GM10248 (cell line): ENCODE measurements around the gene ANKRD12.
"Not testable (repeated sequence)": the region's sequence is repeated elsewhere in the genome, so short reads cannot be mapped to it uniquely, and the experiment has no call there.

ENCODE experiments used
- CTCF ChIA-PET: fragments of 300-600 bp; sonication (Branson Sonifier 250); formaldehyde crosslinking; extraction: SDS; loops from one replicate; lab custom pipeline; 2021; ENCODE audit warnings: antibody characterized with exemption; lab: Yijun Ruan, JAX
- POLR2A ChIA-PET: fragments of 350-650 bp; sonication (Branson Sonifier 250); formaldehyde crosslinking; extraction: SDS; loops from one replicate; lab custom pipeline; 2020; ENCODE audit warnings: antibody characterized with exemption; lab: Yijun Ruan, JAX
- DNase-seq: peaks from one replicate; pipeline ENCODE4 v3.0.0; 2012; ENCODE audit errors: extremely low spot score
- CTCF ChIP-seq: IDR thresholded peaks from 2 replicates; pipeline ENCODE4 v1.5.1; 2012; ENCODE audit warnings: mild to moderate bottlenecking, low read depth; ENCODE audit errors: extremely low read depth, missing control alignments, control extremely low read depth

ANKRD12 gene

GRCh38 chr18:9092665-9093064 is 43.9 kb upstream of the ANKRD12 start:
- ChIA-PET CTCF (interaction anchor here (1.1 to 3.5 kb wide), 3 partner anchors 10 to 43 kb away, joined by 3 to 11 read pairs (median 3); no protein-coding TSS in a partner anchor), POLR2A (no interaction called here)
- DNase-seq, result no peak
- no peak for TF ChIP-seq CTCF

DNA sequence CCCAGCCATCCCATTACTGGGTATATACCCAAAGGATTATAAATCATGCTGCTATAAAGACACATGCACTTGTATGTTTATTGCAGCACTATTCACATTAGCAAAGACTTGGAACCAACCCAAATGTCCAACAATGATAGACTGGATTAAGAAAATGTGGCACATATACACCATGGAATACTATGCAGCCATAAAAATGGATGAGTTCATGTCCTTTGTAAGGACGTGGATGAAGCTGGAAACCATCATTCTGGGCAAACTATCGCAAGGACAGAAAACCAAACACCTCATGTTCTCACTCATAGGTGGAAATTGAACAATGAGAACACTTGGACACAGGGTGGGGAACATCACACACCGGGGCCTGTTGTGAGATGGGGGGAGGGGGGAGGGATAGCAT is 43.5 kb upstream of the ANKRD12 start:
- POLR2A ChIA-PET, DNase-seq: not testable (repeated sequence)
- CTCF ChIA-PET, result interaction anchor here (1.1 to 3.5 kb wide), 3 partner anchors 10 to 43 kb away, joined by 3 to 11 read pairs (median 3); no protein-coding TSS in a partner anchor

DNA sequence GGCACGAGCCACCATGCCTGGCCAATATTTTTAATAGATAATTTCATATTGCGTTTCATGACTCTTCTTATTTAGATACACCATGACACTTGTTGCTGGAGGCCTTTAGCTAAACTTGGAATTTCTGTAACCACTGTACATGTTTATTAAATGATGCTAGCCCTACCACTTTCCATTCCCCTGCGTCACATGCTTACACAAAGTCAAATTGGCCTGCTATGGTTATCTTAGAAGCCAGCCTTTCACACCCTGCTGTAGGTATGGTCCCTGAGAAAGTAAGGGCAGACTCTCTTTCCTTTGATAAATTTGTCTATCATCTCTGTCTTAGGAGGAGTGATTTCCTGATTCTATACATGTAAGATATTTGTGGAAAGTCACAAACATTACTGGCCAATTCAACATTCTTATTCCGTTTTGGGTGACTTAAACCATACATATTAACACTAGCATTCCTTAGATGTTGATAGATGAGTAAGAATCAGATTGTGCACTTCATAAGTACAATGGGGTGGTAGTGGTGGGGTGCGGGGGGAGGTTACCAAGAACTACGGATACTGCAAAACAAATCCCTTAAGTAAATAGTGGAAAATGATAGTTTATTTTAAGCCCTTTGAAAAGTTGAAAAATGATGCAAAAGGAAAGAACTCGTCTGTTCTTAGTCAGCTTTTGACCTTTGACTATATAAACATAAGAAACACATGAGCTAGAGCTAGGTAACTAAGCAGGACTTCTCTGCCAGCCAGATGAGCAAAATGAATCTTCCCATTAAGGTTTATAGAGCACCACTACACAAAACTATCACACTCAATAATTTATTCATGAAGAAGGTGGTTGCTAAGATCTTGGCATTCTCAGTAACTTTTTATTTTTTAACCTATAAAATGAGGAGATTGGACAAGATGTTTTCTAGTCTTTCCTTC is 42.0 kb upstream of the ANKRD12 start:
- no peak for DNase-seq
- TF ChIP-seq CTCF, result no peak
- ChIA-PET POLR2A (no interaction called here), CTCF (interaction anchor here (1.2 to 3.5 kb wide), 2 partner anchors 12 to 16 kb away, joined by 3 to 11 read pairs; no protein-coding TSS in a partner anchor)

DNA sequence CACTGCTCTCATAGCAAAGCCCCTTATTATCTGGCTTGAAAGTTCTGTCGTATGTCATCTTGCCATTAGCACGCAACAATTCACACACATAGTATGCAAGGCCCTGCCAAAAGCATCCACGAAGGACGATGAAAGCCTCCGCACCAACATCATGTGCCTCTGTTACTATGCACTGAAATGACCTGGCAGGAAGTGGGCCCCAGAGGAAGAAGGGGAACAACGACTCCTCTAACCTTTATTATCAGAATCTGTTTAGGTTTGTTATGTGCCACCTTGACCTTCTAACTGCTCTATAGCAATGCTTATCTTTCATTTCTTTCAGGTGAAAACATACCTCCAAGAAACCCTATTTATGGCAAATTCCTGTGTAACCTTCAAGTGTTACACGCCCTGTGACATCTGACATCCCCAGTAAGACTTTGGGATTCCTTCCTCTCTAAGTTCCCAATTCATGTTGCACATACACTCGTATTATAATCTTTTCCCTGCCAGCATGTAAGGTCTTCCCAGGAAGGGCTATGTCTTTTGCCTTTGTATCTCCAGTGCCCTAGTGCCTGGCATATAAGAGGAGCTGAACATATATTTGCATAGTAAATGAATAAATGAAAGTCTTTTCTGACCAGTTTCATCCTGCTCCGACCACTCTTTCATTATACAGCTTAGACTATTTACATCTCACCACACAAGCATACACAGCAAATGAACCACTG is 41.1 kb upstream of the ANKRD12 start:
- no peak for TF ChIP-seq CTCF
- peak; percentile 53 for DNase-seq
- CTCF ChIA-PET, result interaction anchor here (1.2 to 3.5 kb wide), 4 partner anchors 13 to 383 kb away, joined by 3 to 11 read pairs (median 3); no protein-coding TSS in a partner anchor
- POLR2A ChIA-PET, result no interaction called here

GRCh38 chr18:9096007-9096371 is 40.6 kb upstream of the ANKRD12 start:
- ChIA-PET POLR2A (no interaction called here), CTCF (interaction anchor here (1.4 to 1.7 kb wide), 3 partner anchors 13 to 383 kb away, joined by 3 to 6 read pairs (median 3); no protein-coding TSS in a partner anchor)
- DNase-seq, result no peak
- no peak for TF ChIP-seq CTCF

DNA sequence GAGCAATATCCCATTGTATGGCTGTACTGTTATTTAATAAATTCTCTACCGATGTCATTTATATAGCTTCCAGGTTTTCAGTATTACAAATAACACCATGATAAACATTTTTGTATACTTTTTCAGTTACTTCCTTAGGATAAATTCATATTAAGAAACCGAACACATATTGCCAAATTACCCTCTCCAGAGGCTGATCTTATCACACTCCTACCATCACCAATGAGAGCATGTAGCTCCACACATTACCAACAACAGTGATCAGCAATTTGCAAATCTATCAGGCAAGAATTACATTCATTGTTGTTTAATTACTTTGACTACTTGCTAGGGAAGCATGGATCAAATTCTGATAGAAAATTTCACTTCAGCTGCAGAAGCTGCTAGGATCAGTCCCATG is 39.9 kb upstream of the ANKRD12 start:
- ChIA-PET POLR2A (no interaction called here), CTCF (interaction anchor here (1.4 to 1.8 kb wide), 5 partner anchors 13 to 382 kb away, joined by 3 to 6 read pairs (median 3); no protein-coding TSS in a partner anchor)
- no peak for TF ChIP-seq CTCF
- no peak for DNase-seq

GRCh38 chr18:9097349-9097748 is 39.2 kb upstream of the ANKRD12 start:
- POLR2A ChIA-PET, result no interaction called here

More at GRCh38 chr18:9097349-9097748, 39.2 kb upstream of the ANKRD12 start:
- CTCF ChIA-PET, result interaction anchor here (1.3 to 1.8 kb wide), 6 partner anchors 9 to 110 kb away, joined by 3 to 6 read pairs (median 4); no protein-coding TSS in a partner anchor
- no peak for DNase-seq
- no peak for TF ChIP-seq CTCF
